ENCODE data around the gene SPRTN. TPM values are rescaled to one million over a fixed set of nuclear protein-coding genes. Genes with fewer than 3 reads are reported as not detected.

The SPRTN gene, protein sequence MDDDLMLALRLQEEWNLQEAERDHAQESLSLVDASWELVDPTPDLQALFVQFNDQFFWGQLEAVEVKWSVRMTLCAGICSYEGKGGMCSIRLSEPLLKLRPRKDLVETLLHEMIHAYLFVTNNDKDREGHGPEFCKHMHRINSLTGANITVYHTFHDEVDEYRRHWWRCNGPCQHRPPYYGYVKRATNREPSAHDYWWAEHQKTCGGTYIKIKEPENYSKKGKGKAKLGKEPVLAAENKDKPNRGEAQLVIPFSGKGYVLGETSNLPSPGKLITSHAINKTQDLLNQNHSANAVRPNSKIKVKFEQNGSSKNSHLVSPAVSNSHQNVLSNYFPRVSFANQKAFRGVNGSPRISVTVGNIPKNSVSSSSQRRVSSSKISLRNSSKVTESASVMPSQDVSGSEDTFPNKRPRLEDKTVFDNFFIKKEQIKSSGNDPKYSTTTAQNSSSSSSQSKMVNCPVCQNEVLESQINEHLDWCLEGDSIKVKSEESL
- 12.2 and 17.4 TPM in 2 replicates for total RNA-seq

GRCh38 chr1:231338270-231339128 is at the start of gene SPRTN:
SPRTN (plus strand) TSS chr1:231338293; CDS start chr1:231338384, 91 bp downstream.

GRCh38 chr1:231337472-231338269 is 422 bp upstream of the SPRTN start, which contains the start of gene EXOC8:
EXOC8 (minus strand) TSS chr1:231337852; CDS start chr1:231337745, 107 bp downstream.

Other genes starting within 250 kb of the SPRTN start
- not detected in 2 replicates for gene TRIM67, start 176.2 kb upstream of the SPRTN start, total RNA-seq
- 58.4 and 65.0 TPM in 2 replicates for gene GNPAT, start 97.1 kb upstream of the SPRTN start, total RNA-seq
- gene EXOC8, start 441 bp upstream of the SPRTN start, total RNA-seq = 18.2 and 19.1 TPM in 2 replicates
- 47.7 and 59.5 TPM in 2 replicates for gene EGLN1, start 84.0 kb downstream of the SPRTN start, total RNA-seq
- 34.1 and 47.9 TPM in 2 replicates for gene TSNAX, start 190.4 kb downstream of the SPRTN start, total RNA-seq

Data from uterine smooth muscle cell (primary cell).